ENCODE measurements around the gene WDR7.
A peak's percentile ranks its signal among the peaks of the same experiment; 100 is the strongest.

Gene WDR7

DNA sequence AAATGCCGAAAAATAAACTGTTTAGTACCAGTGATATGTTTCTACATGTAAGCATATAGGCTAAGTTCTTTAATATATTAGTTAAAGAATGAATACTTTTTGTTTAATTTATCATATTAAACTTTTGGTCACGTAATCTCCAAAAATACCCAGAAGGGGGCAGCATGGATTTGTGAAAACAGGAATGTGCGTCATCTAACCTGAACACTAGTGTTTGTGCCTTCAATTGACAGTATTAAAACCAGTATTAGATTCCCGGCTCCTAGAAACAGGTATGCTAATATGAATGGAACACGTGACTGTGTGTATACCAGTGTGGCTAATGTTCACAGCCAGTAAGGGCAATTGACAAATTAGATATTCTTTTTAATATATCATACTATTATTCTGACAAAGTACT, 51.8 kb downstream of the WDR7 start:
- H3K4me3 ChIP-seq (ENCODE audit: low read depth, low read length), result no peak overlapping the region
- TF ChIP-seq, protein P1, sequence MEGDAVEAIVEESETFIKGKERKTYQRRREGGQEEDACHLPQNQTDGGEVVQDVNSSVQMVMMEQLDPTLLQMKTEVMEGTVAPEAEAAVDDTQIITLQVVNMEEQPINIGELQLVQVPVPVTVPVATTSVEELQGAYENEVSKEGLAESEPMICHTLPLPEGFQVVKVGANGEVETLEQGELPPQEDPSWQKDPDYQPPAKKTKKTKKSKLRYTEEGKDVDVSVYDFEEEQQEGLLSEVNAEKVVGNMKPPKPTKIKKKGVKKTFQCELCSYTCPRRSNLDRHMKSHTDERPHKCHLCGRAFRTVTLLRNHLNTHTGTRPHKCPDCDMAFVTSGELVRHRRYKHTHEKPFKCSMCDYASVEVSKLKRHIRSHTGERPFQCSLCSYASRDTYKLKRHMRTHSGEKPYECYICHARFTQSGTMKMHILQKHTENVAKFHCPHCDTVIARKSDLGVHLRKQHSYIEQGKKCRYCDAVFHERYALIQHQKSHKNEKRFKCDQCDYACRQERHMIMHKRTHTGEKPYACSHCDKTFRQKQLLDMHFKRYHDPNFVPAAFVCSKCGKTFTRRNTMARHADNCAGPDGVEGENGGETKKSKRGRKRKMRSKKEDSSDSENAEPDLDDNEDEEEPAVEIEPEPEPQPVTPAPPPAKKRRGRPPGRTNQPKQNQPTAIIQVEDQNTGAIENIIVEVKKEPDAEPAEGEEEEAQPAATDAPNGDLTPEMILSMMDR (IDR thresholded peaks at IDR 0.05; ENCODE audit: borderline replicate concordance, insufficient read depth, low read depth, low read length), result peak; percentile 17; the same call in 1 of the 2 replicates

DNA sequence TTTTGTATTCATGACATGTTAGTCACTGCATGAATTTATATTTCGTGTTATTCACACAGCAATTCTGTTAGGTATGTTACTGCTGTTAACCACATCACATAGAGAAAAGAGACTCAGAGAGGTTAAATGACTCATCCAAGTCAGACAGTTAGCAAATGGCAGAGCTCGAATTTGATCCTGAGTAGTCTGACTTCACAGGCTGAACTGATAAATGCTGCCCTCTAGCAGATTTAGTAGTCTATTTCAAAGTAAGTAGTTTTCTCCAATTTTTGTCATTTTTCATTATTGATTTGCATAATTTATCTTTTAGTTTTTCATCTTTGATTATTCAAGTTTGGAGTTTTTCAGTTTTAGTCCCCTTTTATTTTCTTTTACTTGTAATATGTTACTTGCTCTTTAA, 58.3 kb downstream of the WDR7 start:
- no peak overlapping the region for H3K4me3 ChIP-seq (ENCODE audit: low read depth, low read length)
- TF ChIP-seq, protein P1 (IDR thresholded peaks at IDR 0.05; ENCODE audit: borderline replicate concordance, insufficient read depth, low read depth, low read length), result no peak

DNA sequence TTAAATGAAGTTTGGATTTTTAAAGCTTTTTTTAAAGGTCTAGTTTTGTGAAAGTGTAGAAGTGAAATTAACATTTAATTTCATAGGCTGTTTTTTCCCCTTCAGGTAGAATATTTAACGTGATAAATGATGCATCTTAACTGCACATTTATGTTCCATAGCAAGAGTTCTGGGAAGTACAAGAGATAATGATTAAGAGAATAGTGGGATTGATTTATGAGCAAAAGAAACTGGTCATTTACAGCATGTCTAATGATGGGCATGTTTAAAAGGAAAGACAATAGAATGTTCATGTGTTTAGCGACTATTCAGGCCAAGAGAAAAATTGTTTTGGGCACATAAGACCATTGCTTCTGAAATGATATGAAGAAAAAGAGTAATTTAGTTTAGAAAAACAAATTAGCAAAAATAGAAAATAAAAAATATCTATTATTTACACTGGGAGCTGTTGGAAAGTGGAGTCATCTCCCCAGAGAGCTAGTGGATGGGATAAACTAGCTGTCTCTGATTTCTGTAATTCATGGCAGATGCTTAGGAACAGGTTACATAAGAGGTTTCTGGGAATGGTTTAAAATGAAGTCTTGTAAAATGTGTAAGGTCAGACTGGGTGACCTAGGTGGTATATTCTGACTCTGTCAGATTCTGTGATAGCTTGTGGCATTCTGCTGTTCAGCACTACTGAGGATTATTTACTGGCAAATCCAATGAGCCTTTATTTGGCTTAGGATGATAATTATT, 60.7 kb downstream of the WDR7 start:
- TF ChIP-seq, protein P1 (IDR thresholded peaks at IDR 0.05; ENCODE audit: borderline replicate concordance, insufficient read depth, low read depth, low read length), result no peak
- no peak overlapping the region for H3K4me3 ChIP-seq (ENCODE audit: low read depth, low read length)

DNA sequence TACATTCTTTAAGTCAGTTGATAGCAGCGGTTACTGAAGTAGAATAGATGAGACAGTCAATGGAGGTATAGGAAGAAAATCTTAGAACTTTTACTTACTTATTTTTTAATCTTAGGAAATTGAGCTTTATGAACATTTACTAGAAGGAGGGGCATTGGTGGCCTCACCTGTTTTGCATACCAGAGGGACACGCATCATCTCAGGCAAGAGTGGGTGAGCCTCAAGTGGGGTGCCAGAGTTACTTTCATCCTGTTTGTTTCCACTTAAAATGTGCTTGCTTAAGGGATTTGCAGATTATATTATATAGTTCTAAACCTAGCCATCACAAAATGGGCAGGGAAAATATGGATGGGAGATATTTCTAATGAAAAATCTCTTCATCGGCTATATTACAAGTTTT, 61.6 kb downstream of the WDR7 start:
- H3K4me3 ChIP-seq (ENCODE audit: low read depth, low read length), result no peak overlapping the region
- TF ChIP-seq, protein P1 (IDR thresholded peaks at IDR 0.05; ENCODE audit: borderline replicate concordance, insufficient read depth, low read depth, low read length), result no peak

DNA sequence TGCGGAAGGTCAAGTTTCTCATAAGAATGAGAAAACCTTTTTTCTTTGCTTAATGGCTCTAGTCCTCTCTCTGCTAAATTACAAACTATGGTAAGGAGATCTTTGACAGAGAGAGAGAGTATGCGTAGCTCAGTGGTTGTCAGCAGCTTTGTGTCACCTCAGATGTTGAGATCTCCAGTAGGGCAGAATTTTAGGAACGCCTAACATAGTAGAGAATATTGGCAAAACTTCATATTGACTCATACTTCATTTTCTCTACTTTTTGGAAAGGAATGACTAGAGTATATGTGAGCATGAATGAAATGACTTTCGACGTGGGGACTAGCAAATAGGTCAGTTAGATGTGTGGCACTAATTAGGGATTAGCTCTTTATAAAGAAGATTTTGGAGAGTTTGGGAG, 64.0 kb downstream of the WDR7 start:
- no peak overlapping the region for H3K4me3 ChIP-seq (ENCODE audit: low read depth, low read length)
- TF ChIP-seq, protein P1 (IDR thresholded peaks at IDR 0.05; ENCODE audit: borderline replicate concordance, insufficient read depth, low read depth, low read length), result no peak

DNA sequence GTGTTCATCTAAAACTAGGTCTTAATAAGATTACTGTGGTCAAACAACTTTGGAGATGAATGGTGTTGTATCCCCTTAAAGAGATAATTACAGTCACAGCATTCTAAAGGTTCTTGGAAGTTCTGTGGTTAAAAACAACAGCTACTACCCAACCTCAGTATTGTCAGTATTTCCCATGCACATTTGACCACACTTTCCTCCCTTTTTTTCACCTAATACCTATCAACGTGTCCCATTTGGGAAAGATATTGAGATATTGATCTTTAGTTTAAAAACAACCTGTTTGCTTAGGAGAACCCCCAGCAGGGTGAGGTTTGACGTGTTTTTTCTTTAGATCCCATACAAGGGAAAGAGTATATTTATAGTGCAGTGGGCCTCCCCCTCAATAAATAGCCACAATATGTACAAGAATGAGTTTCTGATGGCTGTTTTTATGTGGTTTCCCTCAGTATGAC, 65.6 kb downstream of the WDR7 start:
- no peak overlapping the region for H3K4me3 ChIP-seq (ENCODE audit: low read depth, low read length)
- TF ChIP-seq, protein P1 (IDR thresholded peaks at IDR 0.05; ENCODE audit: borderline replicate concordance, insufficient read depth, low read depth, low read length), result no peak

DNA sequence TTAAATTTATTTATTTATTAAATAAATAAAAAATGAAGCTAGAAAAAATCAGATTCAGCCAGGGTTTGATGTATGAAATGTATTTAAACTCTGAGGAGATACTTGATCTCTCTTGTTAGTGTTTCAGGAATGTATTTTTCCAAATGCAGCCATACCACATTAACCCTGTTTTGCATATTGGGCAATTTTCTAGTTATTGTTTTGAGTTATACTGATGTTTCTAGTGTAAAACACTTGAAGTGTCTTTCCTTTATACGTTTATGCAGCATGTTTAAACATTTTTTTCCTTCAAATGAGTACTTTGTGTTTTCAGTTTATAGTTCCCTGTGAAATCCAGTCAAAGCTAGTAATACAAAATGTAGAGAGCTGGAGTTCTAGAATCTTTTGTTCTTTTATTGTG, 69.9 kb downstream of the WDR7 start:
- TF ChIP-seq, protein P1 (IDR thresholded peaks at IDR 0.05; ENCODE audit: borderline replicate concordance, insufficient read depth, low read depth, low read length), result no peak

More for the DNA sequence above, 69.9 kb downstream of the WDR7 start:
- H3K4me3 ChIP-seq (ENCODE audit: low read depth, low read length), result no peak overlapping the region

All from GM12875 (cell line).